Panc1 (cell line): ENCODE results near the gene IZUMO4. TPM values are rescaled to one million over a fixed set of nuclear protein-coding genes. Genes with fewer than 3 reads are reported as not detected.

Experiments used
- total RNA-seq: library from RNA; stranded (reverse); gene quantifications from one replicate; pipeline ENCODE4 v1.2.1, GENCODE V29; 2021; ENCODE audit not compliant: unreplicated experiment

Gene IZUMO4
- total RNA-seq, 1 experiment from 2014 or later: 5.4 TPM

Other genes starting within 250 kb of the IZUMO4 start
- 52.1 TPM for gene REXO1, start 248.4 kb upstream of the IZUMO4 start, total RNA-seq
- 79.3 TPM for gene KLF16, start 233.3 kb upstream of the IZUMO4 start, total RNA-seq
- gene ABHD17A, start 211.4 kb upstream of the IZUMO4 start, total RNA-seq: 57.1 TPM
- 8.9 TPM for gene ADAT3, start 191.5 kb upstream of the IZUMO4 start, total RNA-seq
- gene SCAMP4, start 191.5 kb upstream of the IZUMO4 start, total RNA-seq: 98.4 TPM
- gene CSNK1G2, start 155.7 kb upstream of the IZUMO4 start, total RNA-seq: 65.8 TPM
- 59.6 TPM for gene BTBD2, start 81.2 kb upstream of the IZUMO4 start, total RNA-seq
- gene MKNK2, start 45.7 kb upstream of the IZUMO4 start, total RNA-seq: 240 TPM
- gene MOB3A, start 589 bp upstream of the IZUMO4 start, total RNA-seq: 36.3 TPM
- 167 TPM for gene AP3D1, start 54.7 kb downstream of the IZUMO4 start, total RNA-seq
- 27.3 TPM for gene DOT1L, start 67.0 kb downstream of the IZUMO4 start, total RNA-seq
- 78.6 TPM for gene PLEKHJ1, start 139.4 kb downstream of the IZUMO4 start, total RNA-seq
- 103 TPM for gene SF3A2, start 139.9 kb downstream of the IZUMO4 start, total RNA-seq
- gene AMH, start 152.4 kb downstream of the IZUMO4 start, total RNA-seq: 21.9 TPM
- gene JSRP1, start 159.5 kb downstream of the IZUMO4 start, total RNA-seq: 0.51 TPM
- gene PEAK3, start 185.3 kb downstream of the IZUMO4 start, total RNA-seq: not detected
- gene LINGO3, start 211.2 kb downstream of the IZUMO4 start, total RNA-seq: 0.13 TPM
- gene LSM7, start 231.7 kb downstream of the IZUMO4 start, total RNA-seq: 97.3 TPM
- 76.0 TPM for gene SPPL2B, start 231.8 kb downstream of the IZUMO4 start, total RNA-seq